ENCODE data around the gene FBXO36.

FBXO36 gene

GRCh38 chr2:229905601-229906000 lies 16.7 kb upstream of the FBXO36 start:
- no peak overlapping the region for H3K4me3 ChIP-seq (ENCODE audit: low read depth, low read length)
- DNase-seq (ENCODE audit: low read depth), result peak; percentile 34
- TF ChIP-seq POLR2A (IDR thresholded peaks at IDR 0.05; ENCODE audit: extremely low read depth, insufficient read length), result no peak
- no peak for TF ChIP-seq MYC (IDR thresholded peaks at IDR 0.05; ENCODE audit: low read depth, low read length)
- no peak for TF ChIP-seq MAX (IDR thresholded peaks at IDR 0.05; ENCODE audit: low read depth, low read length)
- no peak for TF ChIP-seq CTCF (IDR thresholded peaks at IDR 0.05; ENCODE audit: low read depth, low read length)

- H3K4me3 ChIP-seq (ENCODE audit: low read depth, low read length), result no peak overlapping the region
- TF ChIP-seq MAX (IDR thresholded peaks at IDR 0.05; ENCODE audit: low read depth, low read length), result no peak
- TF ChIP-seq POLR2A (IDR thresholded peaks at IDR 0.05; ENCODE audit: extremely low read depth, insufficient read length), result no peak
- no peak for TF ChIP-seq MYC (IDR thresholded peaks at IDR 0.05; ENCODE audit: low read depth, low read length)
- no peak for TF ChIP-seq CTCF (IDR thresholded peaks at IDR 0.05; ENCODE audit: low read depth, low read length)
- DNase-seq (ENCODE audit: low read depth), result no peak
These were observed 13.2 kb upstream of the FBXO36 start for GRCh38 chr2:229909090-229909489.

- no peak for DNase-seq (ENCODE audit: low read depth)
- TF ChIP-seq CTCF (IDR thresholded peaks at IDR 0.05; ENCODE audit: low read depth, low read length), result no peak
- TF ChIP-seq MAX (IDR thresholded peaks at IDR 0.05; ENCODE audit: low read depth, low read length), result no peak
- no peak for TF ChIP-seq POLR2A (IDR thresholded peaks at IDR 0.05; ENCODE audit: extremely low read depth, insufficient read length)
- TF ChIP-seq MYC (IDR thresholded peaks at IDR 0.05; ENCODE audit: low read depth, low read length), result no peak
- H3K4me3 ChIP-seq (ENCODE audit: low read depth, low read length), result no peak overlapping the region
These were observed 12.0 kb upstream of the FBXO36 start for GRCh38 chr2:229910147-229910831.

GRCh38 chr2:229910832-229911412 lies 11.4 kb upstream of the FBXO36 start:
- no peak overlapping the region for H3K4me3 ChIP-seq (ENCODE audit: low read depth, low read length)
- DNase-seq (ENCODE audit: low read depth), result peak; percentile 73
- peak; percentile 43 for TF ChIP-seq CTCF (IDR thresholded peaks at IDR 0.05; ENCODE audit: low read depth, low read length)
- no peak for TF ChIP-seq MYC (IDR thresholded peaks at IDR 0.05; ENCODE audit: low read depth, low read length)
- TF ChIP-seq MAX (IDR thresholded peaks at IDR 0.05; ENCODE audit: low read depth, low read length), result no peak
- TF ChIP-seq POLR2A (IDR thresholded peaks at IDR 0.05; ENCODE audit: extremely low read depth, insufficient read length), result no peak

GRCh38 chr2:229914171-229914570 lies 8.1 kb upstream of the FBXO36 start:
- no peak overlapping the region for H3K4me3 ChIP-seq (ENCODE audit: low read depth, low read length)
- TF ChIP-seq POLR2A (IDR thresholded peaks at IDR 0.05; ENCODE audit: extremely low read depth, insufficient read length) (no peak), MYC (IDR thresholded peaks at IDR 0.05; ENCODE audit: low read depth, low read length) (no peak), CTCF (IDR thresholded peaks at IDR 0.05; ENCODE audit: low read depth, low read length) (no peak), MAX (IDR thresholded peaks at IDR 0.05; ENCODE audit: low read depth, low read length) (no peak)
- peak; percentile 71 for DNase-seq (ENCODE audit: low read depth)
